Activated T-helper 1 cell treated with anti-CD3 and anti-CD28 coated beads, Interleukin-12 subunit alpha, Interleukin-12 subunit beta, Interleukin-2, Interleukin-4 antibody, amounts not matched to agents 30 ng/mL and 10 ng/mL and 1 ng/mL, durations not matched to agents 14 hours and 24 hours and 36 hours (primary cell): ENCODE data around the gene RXRG. TPM values are rescaled to one million over a fixed set of nuclear protein-coding genes. Genes with fewer than 3 reads are reported as not detected.

Experiments
- DNase-seq: peaks from one replicate; pipeline ENCODE4 v3.0.0; 2021; ENCODE audit warnings: low spot score
- H3K27ac Mint-ChIP-seq: one replicate; pipeline ENCODE4 v1.8.0; 2021; ENCODE audit warnings: mild to moderate bottlenecking, mixed read lengths
- H3K27me3 Mint-ChIP-seq: one replicate; pipeline ENCODE4 v1.8.0; 2022; ENCODE audit warnings: mild to moderate bottlenecking, moderate library complexity, mixed read lengths; ENCODE audit not compliant: insufficient read depth
- H3K36me3 Mint-ChIP-seq: one replicate; pipeline ENCODE4 v1.8.0; 2021; ENCODE audit warnings: low read depth, mixed read lengths
- H3K4me1 Mint-ChIP-seq: one replicate; pipeline ENCODE4 v1.8.0; 2021; ENCODE audit warnings: low read depth, mixed read lengths
- H3K4me3 Mint-ChIP-seq: one replicate; pipeline ENCODE4 v1.8.0; 2021; ENCODE audit warnings: mild to moderate bottlenecking, moderate library complexity, mixed read lengths
- H3K9me3 Mint-ChIP-seq: one replicate; pipeline ENCODE4 v1.8.0; 2021; ENCODE audit warnings: mixed read lengths
- intact Hi-C: fragments of 100-400 bp; cut with micrococcal nuclease; formaldehyde crosslinking; loops from one replicate; pipeline ENCODE4 v1.15.1; 2024
- total RNA-seq: library from RNA; stranded (reverse); gene quantifications from 2 replicates; pipeline ENCODE4 v1.2.3, GENCODE V29; 2022

RXRG gene
- total RNA-seq, 1 donor from 2014 or later = not detected

DNA sequence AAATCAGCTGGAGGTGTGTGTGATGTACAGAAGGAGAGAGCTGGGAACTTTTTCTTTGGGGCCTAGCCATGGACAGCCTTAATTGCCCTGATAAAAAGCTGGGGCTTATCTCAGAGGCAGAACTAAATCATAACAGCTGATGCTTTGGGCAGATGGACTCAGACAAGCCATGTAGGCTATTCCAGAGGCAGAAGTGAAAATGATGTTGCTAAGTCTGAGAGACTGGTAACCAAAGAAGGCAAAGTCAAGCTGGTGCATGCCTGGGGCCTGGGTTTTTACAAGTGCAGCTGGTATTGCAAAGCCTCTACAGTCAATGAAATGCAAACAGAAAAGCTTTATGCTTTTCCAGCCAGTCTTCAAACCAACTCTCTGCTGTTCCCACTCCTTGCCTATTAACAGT is 49.4 kb downstream of the RXRG start:
- peaks cover 77% of the 10 kb centered on the region for H3K27me3 Mint-ChIP-seq

DNA sequence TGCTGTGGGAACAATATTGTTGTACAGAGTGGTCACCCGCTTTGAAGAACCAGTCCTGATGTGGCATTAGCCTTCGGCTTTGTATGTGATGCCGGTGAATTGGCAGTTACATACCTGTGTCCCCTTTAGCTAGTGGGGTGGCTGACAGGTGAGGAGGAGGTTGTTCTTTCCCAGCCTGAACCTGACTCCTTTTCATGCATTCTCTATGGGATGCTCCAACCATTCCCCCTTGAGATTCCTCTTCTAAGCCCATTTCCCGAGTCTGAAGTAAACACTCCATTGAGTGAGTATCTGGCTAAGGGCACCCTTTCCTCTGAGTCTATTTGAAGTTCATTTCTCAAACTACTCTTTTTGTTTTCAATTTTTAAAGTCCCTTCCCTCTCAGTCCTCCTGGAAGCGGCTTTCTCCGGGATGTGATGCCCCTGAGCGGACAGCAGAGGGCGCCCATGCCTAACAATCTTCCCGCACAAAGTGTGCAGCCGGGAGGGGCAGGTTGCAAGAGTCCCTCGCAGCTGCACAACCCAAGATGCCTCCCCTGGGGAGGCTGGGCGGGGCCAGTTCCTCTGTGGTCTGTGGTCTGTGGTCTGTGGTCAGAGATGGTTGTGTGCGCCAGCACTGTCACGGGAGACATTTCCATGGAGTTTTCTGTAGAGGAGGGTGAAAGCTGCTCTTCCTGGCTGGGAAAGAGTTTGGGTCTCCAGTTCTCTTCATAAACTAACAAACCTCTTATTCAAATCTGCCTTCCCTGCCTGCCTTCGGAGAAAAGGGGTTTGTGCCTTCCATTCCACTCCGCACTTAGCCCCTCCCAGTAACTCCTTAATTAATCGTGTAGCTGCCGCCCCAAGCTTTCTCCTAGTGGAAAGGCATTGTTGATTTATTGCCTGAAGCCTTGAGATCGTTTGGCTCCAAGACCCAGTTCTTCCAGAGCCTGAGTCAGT is 52.0 kb downstream of the RXRG start:
- peak; percentile 90 for DNase-seq
- H3K27ac Mint-ChIP-seq = peak overlapping the region; percentile 92
- intact Hi-C loops = loop anchor here (1.0 to 2.0 kb wide), 6 partner anchors 11 to 522 kb away; partner anchors contain the start of genes ALDH9A1, MGST3 and UCK2
- H3K36me3 Mint-ChIP-seq = peaks cover 3% of the 10 kb centered on the region
- peaks cover 25% of the 10 kb centered on the region for H3K4me1 Mint-ChIP-seq
- no peaks in the 10 kb centered on the region for H3K9me3 Mint-ChIP-seq
- peak overlapping the region; percentile 58 for H3K4me3 Mint-ChIP-seq
- peaks cover 80% of the 10 kb centered on the region for H3K27me3 Mint-ChIP-seq

More for the DNA sequence above, 49.4 kb downstream of the RXRG start:
- Mint-ChIP-seq H3K27ac (no peak overlapping the region), H3K9me3 (no peaks in the 10 kb centered on the region), H3K36me3 (peaks cover 3% of the 10 kb centered on the region), H3K4me3 (no peak overlapping the region), H3K4me1 (peaks cover 28% of the 10 kb centered on the region)
- no peak for DNase-seq
- intact Hi-C loops = no loop called here

DNA sequence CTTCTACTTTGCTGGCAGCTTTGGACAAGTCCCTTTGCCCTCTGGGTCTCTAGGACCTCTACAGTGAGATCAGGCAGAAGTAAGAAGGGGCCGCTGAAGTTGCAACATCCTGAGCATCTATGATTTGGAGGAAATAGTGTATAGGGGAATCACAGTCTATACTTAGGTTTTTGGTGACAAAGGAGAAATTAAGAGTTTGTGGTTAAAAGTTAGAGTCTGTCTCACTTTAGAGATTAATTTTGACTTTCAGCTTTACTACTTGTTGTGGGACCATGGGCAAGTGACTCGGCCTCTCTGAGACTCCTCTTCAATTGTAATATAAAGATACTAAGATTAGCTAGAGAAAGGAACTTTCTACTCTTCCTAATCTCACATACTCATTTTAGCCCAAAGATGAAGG is 55.3 kb downstream of the RXRG start:
- intact Hi-C loops = no loop called here
- H3K36me3 Mint-ChIP-seq = peaks cover 3% of the 10 kb centered on the region
- H3K4me3 Mint-ChIP-seq = no peak overlapping the region
- DNase-seq = no peak
- peaks cover 18% of the 10 kb centered on the region for H3K4me1 Mint-ChIP-seq
- no peaks in the 10 kb centered on the region for H3K9me3 Mint-ChIP-seq
- peaks cover 77% of the 10 kb centered on the region for H3K27me3 Mint-ChIP-seq
- no peak overlapping the region for H3K27ac Mint-ChIP-seq

DNA sequence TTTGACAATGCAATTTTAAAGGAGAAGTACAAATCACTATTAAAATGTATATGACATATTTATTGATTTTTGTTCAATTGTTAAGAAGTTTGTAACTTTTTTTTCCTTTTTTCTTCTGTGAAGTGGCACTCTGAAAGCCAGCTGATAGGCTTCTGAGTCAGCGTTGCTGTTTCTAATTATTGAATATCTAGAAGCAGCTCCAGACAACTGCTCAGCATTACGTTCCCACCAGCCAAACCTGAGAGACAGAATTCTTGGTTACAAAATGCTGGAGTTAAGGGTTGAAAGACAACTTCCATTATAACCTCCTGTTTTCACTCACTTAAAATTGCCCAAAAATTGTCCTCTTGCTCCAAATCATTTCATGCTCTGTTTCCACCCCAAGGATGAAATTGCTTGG is 57.0 kb downstream of the RXRG start:
- H3K27me3 Mint-ChIP-seq = peaks cover 72% of the 10 kb centered on the region
- H3K9me3 Mint-ChIP-seq = no peaks in the 10 kb centered on the region
- H3K4me1 Mint-ChIP-seq = peaks cover 10% of the 10 kb centered on the region
- no peak overlapping the region for H3K4me3 Mint-ChIP-seq
- no peak overlapping the region for H3K27ac Mint-ChIP-seq
- H3K36me3 Mint-ChIP-seq = no peaks in the 10 kb centered on the region
- intact Hi-C loops = no loop called here
- DNase-seq = no peak

DNA sequence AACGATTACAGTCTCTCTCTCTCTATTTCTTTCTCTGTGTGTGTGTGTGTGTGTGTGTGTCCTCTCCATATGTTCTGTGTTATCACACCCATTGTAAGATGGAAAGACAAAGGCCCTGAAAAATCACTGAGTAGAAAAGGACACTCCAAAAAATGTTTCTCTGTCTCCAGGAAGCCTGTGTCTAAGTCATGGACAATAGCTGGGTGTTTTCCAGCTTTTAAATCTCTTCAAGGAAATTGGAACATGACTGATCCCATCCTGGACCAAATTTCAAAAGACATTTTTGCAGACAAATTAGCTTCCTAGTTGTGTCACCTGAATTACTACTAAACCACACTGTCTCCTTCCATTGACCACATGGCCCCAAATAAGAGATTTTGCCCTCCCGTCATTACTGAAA is 57.4 kb downstream of the RXRG start:
- H3K4me1 Mint-ChIP-seq = peaks cover 5% of the 10 kb centered on the region
- H3K27me3 Mint-ChIP-seq = peaks cover 71% of the 10 kb centered on the region
- H3K27ac Mint-ChIP-seq = no peak overlapping the region
- H3K36me3 Mint-ChIP-seq = no peaks in the 10 kb centered on the region
- no peak overlapping the region for H3K4me3 Mint-ChIP-seq
- DNase-seq = no peak
- intact Hi-C loops = no loop called here
- H3K9me3 Mint-ChIP-seq = no peaks in the 10 kb centered on the region

DNA sequence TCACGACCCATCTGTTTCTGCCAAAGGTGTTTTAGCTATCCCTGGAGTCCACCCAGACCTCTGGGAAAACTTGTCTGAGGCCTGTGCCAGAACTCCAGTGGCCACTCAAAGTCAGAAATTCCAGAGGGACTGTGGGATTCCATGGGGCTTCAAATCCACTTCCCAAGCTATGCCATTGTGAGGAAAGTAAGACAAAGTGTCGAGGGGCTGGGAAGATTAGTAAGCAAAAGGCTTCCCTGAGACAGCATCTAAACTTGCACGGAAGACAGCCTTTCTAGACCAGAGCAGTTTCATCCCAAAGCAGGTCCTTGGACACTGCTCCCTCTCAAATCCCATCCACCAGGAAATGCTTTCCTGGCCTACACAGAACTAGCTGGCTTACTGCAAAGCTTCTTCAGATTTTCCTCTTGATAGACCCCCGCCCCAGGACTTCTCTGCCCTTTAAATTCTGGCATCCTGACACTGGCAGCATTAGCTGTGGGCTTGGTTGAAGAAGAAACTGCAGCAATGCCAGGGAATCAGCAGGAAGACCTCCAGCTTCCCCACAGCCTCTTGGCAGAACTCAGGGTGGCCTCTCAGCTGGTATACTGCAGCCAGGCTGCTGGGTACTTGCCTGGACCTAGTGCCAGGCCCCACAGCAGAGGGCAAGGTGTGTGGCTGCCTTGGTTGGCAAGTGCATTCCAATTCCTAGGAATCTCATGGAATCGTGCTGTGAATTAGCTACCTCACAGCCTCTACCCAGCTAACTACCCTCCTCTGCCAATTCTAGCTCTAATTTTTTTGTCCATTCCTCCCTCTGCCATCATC is 61.1 kb downstream of the RXRG start:
- Mint-ChIP-seq H3K9me3 (no peaks in the 10 kb centered on the region), H3K27me3 (peaks cover 63% of the 10 kb centered on the region), H3K4me1 (no peaks in the 10 kb centered on the region), H3K4me3 (no peak overlapping the region), H3K27ac (no peak overlapping the region), H3K36me3 (no peaks in the 10 kb centered on the region)
- intact Hi-C loops = no loop called here
- DNase-seq = no peak

DNA sequence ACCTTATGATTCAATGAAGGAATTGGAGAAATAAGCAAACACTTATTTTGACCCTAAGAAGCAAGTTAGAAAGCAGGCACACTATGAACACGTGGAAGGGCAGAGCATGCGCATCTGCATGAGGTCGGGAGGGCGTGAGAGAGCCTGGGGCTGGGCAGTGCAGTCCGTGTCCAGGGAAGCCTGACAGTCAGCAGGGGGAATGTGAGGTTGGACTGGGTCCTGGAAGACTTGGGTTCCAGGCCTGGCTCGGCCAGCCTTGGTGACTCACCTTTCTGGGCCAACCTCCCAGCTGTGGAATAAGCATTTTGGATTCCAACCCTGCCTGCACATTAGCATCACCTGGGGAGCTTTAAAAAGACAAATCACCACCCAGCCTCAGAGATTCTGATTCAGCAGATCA is 61.9 kb downstream of the RXRG start:
- intact Hi-C loops = no loop called here
- Mint-ChIP-seq H3K36me3 (no peaks in the 10 kb centered on the region), H3K4me3 (no peak overlapping the region), H3K4me1 (no peaks in the 10 kb centered on the region), H3K27me3 (peaks cover 58% of the 10 kb centered on the region), H3K9me3 (no peaks in the 10 kb centered on the region), H3K27ac (no peak overlapping the region)
- no peak for DNase-seq

DNA sequence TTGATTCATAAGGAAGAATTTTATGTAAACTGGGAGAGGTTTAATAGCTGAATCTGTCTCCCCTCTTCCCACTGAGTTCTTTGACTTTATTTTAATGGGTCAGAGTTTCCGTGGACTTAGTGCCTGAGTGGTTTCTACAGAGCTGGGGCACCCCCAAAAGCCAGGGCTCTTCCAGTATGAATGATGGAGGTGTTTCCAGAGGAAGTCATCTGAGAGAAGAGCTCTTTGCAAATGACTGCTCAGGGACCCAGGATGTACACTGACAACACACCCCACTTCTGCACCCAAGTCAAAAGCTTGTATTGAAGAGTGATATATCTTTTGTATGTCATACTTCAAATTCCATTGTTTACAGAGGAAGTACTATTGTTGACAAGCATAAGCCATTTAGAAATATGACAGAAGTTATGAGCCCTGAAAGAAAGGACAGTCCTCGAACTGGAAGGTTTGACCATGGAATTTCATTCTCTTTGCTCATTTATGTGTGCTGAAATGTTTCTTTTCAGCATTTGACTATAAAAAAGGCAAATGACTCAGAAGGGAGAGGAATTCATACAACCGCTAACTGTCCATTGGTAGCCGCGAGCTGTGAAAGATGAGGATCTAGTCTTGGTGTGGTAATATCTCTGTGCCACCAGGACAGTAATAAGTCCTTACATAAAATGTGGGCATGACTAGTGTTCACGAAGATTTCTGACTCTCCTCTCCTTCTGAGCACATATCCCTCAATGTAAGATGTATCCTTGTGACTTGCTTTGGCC is 63.0 kb downstream of the RXRG start:
- peaks cover 3% of the 10 kb centered on the region for H3K4me1 Mint-ChIP-seq
- H3K27ac Mint-ChIP-seq = no peak overlapping the region
- intact Hi-C loops = no loop called here
- H3K4me3 Mint-ChIP-seq = no peak overlapping the region
- H3K9me3 Mint-ChIP-seq = no peaks in the 10 kb centered on the region
- H3K36me3 Mint-ChIP-seq = no peaks in the 10 kb centered on the region
- DNase-seq = no peak
- H3K27me3 Mint-ChIP-seq = peaks cover 55% of the 10 kb centered on the region

DNA sequence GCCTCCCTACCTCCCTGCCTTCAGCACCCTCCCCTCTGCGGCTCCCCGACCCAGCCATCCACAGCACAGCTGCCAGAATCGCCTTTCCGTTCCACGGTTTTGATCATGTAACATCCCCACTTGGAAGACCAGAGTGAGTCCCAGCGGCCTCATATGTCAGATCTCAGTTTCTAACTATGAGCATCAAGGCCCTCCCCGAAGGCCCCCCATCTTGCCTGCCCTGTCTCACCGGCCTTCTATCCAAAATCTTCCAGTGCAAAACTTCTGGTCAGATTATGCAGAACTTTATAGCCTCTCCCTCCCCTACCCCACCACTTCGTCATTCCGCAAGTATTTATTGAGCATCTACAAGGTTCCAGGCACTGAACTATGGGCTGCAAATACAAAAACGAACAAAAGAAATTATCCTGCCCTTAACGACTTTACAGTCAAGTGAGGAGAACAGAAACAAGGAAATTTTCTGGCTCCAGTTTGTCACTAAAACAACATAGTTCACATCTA is 68.1 kb downstream of the RXRG start:
- DNase-seq = no peak
- H3K4me3 Mint-ChIP-seq = peak overlapping the region; percentile 23
- peaks cover 12% of the 10 kb centered on the region for H3K4me1 Mint-ChIP-seq
- no peaks in the 10 kb centered on the region for H3K36me3 Mint-ChIP-seq
- H3K27me3 Mint-ChIP-seq = peaks cover 66% of the 10 kb centered on the region
- no peak overlapping the region for H3K27ac Mint-ChIP-seq
- H3K9me3 Mint-ChIP-seq = no peaks in the 10 kb centered on the region
- intact Hi-C loops = no loop called here

DNA sequence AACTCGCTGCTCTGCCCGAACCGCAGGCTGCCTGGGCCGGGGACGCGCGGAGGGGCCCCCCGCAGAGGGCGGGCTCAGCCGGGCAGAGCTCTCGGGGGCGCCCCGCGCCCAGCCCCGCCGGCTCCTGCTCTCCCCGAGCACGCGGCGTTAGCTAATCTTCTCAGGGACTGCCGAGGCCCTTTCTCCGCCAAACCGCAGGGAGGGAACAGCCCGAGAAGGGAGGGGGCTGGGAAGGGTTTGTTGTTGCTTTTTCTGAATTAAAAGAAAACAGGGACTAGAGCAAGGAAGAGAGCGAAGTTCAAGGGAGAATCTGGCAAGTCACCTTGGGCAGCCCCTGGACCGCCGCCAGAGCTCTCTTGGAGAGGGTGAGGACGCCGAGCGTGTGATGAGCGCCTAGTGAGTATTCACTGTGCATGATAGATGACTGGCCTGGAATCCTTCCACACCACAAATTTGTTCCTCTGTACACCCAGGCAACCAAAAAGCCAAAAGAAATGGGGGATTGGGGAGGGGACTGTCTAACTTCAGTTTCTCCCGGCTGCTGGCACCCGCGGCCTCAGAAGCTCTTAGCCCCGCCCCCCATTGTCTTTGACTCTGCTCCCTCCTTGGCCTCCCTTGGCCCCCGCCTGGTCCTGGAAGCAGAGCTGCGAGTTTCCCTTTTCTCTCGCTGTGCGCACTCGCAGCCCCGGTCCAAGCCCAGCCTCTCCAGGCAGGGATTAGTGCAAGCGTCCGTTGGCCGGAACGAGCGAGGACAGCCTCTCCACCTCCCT is 68.7 kb downstream of the RXRG start:
- peaks cover 65% of the 10 kb centered on the region for H3K27me3 Mint-ChIP-seq
- H3K27ac Mint-ChIP-seq = no peak overlapping the region
- H3K4me3 Mint-ChIP-seq = peak overlapping the region; percentile 23
- no peaks in the 10 kb centered on the region for H3K9me3 Mint-ChIP-seq
- peaks cover 12% of the 10 kb centered on the region for H3K4me1 Mint-ChIP-seq
- H3K36me3 Mint-ChIP-seq = no peaks in the 10 kb centered on the region
- intact Hi-C loops = no loop called here
- no peak for DNase-seq

DNA sequence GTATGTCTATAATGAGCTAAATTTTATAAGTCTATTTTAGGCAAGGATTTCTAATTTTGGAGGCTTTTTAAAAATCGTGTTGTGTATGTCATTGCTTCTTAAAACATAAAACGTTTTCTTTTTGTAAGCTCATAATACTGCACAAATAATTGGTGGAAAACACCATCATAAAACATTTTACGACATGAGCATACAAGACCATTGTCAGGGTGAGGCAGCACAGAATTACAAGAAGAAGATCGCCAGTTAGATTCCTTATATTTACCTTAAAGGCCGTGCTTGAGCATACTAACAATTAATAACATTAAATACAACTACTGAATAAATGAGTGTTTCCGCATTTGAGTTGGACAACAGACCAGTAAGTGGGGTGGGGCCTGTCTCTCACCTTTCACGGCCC is 69.3 kb downstream of the RXRG start:
- no peak overlapping the region for H3K27ac Mint-ChIP-seq
- no peak for DNase-seq
- intact Hi-C loops = no loop called here
- H3K4me3 Mint-ChIP-seq = no peak overlapping the region
- H3K36me3 Mint-ChIP-seq = no peaks in the 10 kb centered on the region
- H3K9me3 Mint-ChIP-seq = no peaks in the 10 kb centered on the region
- peaks cover 67% of the 10 kb centered on the region for H3K27me3 Mint-ChIP-seq
- H3K4me1 Mint-ChIP-seq = peaks cover 12% of the 10 kb centered on the region
